Loucy (cell line): ENCODE measurements around the gene TXNDC11.

Source experiments
- CTCF ChIP-seq: fragments of 200-600 bp; sonication (generic); conservative IDR thresholded peaks from 2 replicates; pipeline ENCODE4 v1.5.1; 2014; ENCODE audit warnings: mild to moderate bottlenecking, antibody characterized with exemption, low read length
- EZH2phosphoT487 ChIP-seq: fragments of 200-600 bp; IDR thresholded peaks from 2 replicates; pipeline ENCODE4 v1.6.1; 2018; ENCODE audit warnings: antibody characterized with exemption, mild to moderate bottlenecking, moderate library complexity, borderline replicate concordance

DNA sequence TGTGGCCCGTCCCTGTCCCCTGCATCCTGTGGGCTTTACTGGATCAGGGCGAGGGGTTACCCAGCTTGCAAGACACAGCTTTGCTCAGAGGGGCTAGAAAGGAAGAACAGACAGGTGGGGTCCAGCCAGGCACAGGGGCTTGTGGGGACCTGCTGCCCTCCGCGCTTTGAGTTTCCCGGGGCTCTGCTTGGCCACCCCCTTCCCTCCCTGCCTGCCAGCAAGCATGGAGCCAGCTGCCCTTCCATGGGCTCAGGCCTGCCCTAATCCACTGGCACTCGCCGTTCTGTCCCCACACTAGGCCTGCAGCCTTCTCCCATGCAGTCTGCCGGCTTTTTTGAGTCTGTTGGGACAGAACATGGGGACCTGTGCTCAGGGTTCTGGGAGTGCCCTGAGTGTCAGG lies 71.0 kb downstream of the TXNDC11 start:
- TF ChIP-seq CTCF = no peak
- TF ChIP-seq EZH2phosphoT487 = no peak
